HCT116 (cell line): ENCODE measurements around the gene PARP14.

Experiments
- EGR1 ChIP-seq: IDR thresholded peaks from 2 replicates; pipeline ENCODE4 v1.6.1; 2012; ENCODE audit warnings: low read depth
- SRF ChIP-seq: IDR thresholded peaks from 2 replicates; pipeline ENCODE4 v1.6.1; 2012; ENCODE audit warnings: low read depth
- TF ChIP-seq, protein P1 (sequence below), 3 experiments: fragments of 200-600 bp in 1 of 3; sonication (generic) in 1 of 3; IDR thresholded peaks in 2 of 3; conservative IDR thresholded peaks in 1 of 3; 2 replicates each; pipeline ENCODE4 v1.5.1; 2012 to 2017; ENCODE audit warnings: low read depth in 2 of 3, low read length in 2 of 3, antibody characterized with exemption in 1 of 3, borderline replicate concordance in 1 of 3, control low read depth in 1 of 3, mild to moderate bottlenecking in 1 of 3, mixed read lengths in 1 of 3, mixed run types in 1 of 3, moderate library complexity in 1 of 3; ENCODE audit not compliant: insufficient read depth in 1 of 3

DNA sequence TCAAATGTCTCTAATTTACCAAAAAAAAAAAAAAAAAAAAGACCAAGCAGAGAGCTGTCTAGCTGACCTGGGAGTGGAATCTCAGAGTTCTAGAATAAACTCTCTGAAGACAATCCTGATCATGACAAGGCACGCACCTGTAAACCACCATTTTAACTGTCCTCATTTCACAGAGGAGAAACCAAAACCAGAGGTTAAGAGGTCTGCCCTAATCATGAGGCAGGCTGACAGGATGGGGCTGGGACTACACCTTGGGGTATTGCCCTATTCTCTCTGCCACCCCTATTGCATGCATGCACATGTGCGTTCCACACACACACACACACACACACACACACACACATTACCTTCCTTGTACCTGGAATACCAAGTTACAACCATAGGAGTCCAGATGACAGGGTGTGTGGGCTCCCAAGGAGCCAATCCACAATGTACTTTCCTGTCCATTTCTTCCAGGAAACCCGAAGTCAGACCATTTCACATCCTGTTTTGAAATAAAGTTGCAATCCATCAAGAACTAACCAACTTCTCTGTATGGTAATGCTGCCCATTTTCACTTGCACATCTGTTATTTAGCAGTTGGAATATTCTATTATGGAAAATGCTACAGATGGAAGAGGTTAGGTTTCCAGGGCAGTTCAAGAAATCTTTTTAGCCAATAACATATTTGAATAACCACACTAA lies 78.4 kb downstream of the PARP14 start:
- TF ChIP-seq, protein P1, sequence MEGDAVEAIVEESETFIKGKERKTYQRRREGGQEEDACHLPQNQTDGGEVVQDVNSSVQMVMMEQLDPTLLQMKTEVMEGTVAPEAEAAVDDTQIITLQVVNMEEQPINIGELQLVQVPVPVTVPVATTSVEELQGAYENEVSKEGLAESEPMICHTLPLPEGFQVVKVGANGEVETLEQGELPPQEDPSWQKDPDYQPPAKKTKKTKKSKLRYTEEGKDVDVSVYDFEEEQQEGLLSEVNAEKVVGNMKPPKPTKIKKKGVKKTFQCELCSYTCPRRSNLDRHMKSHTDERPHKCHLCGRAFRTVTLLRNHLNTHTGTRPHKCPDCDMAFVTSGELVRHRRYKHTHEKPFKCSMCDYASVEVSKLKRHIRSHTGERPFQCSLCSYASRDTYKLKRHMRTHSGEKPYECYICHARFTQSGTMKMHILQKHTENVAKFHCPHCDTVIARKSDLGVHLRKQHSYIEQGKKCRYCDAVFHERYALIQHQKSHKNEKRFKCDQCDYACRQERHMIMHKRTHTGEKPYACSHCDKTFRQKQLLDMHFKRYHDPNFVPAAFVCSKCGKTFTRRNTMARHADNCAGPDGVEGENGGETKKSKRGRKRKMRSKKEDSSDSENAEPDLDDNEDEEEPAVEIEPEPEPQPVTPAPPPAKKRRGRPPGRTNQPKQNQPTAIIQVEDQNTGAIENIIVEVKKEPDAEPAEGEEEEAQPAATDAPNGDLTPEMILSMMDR (IDR thresholded peaks at IDR 0.05 in 2 of 3, conservative IDR thresholded peaks at IDR 0.05 in 1 of 3; ENCODE audit: borderline replicate concordance in 1 of 3, insufficient read depth in 1 of 3, low read depth in 2 of 3, low read length in 2 of 3): no peak
- TF ChIP-seq EGR1: no peak
- TF ChIP-seq SRF: no peak
